Measurements from ENCODE around the gene LIN52.
"Not testable (repeated sequence)": the region's sequence is repeated elsewhere in the genome, so short reads cannot be mapped to it uniquely, and the experiment has no call there.

LIN52 gene

DNA sequence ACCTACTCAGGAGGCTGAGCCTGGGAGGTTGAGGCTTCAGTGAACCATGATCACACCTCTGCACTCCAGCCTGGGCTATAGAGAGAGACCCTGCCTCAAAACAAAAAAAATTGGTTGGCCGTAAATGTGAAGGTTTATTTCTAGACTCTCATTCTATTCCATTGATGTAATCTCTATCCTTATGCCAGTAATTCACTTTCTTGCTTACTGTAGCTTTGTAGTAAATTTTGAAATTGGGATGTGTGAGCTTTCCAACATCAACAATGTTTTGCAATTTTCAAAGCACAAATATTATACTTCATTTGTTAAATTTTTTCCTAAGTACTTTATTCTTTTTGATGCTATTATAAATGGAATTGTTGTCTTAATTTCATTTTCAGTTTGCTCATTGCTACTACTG lies 24.6 kb downstream of the LIN52 start:
- DNase-seq (ENCODE audit: low read depth in 2 of 2), result no peak

DNA sequence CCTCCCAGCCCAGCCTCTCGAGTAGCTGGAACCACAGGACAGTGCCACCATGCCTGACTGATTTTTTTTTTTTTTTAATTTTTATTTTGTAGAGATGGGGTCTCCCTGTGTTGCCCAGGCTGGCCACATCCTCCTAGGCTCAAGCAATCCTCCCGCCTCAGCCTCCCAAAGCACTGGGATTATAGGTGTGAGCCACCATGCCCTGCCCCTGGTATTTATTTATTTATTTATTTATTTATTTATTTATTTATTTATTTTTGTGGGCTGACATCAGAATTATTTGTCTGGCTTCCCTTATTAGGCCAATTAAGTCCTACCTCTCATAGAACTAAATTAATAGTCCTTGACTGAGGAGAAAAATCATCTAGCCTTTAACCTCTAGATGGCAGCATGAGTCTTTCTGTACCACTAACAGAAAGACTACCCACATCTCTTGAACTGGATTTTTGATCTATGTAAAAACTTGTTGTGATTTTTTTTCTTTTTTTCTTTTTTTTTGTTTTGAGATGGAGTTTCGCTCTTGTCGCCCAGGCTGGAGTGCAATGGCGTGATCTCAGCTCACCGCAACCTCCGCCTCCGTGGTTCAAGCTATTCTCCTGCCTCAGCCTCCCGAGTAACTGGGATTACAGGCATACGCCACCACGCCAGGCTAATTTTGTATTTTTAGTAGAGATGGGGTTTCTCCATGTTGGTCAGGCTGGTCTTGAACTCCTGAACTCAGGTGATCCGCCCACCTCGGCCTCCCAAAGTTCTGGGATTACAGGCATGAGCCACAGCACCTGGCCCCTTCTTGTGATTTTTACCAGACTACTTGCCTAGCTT lies 26.9 kb downstream of the LIN52 start:
- not testable (repeated sequence) for DNase-seq (ENCODE audit: low read depth in 2 of 2)

DNA sequence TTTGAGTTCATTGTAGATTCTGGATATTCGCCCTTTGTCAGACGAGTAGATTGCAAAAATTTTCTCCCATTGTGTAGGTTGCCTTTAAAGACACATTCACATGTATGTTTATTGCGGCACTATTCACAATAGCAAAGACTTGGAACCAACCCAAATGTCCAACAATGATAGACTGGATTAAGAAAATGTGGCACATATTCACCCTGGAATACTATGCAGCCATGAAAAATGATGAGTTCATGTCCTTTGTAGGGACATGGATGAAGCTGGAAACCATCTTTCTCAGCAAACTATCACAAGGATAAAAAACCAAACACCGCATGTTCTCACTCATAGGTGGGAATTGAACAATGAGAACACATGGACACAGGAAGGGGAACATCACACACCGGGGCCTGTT lies 40.7 kb downstream of the LIN52 start:
- not testable (repeated sequence) for DNase-seq (ENCODE audit: low read depth in 2 of 2)

DNA sequence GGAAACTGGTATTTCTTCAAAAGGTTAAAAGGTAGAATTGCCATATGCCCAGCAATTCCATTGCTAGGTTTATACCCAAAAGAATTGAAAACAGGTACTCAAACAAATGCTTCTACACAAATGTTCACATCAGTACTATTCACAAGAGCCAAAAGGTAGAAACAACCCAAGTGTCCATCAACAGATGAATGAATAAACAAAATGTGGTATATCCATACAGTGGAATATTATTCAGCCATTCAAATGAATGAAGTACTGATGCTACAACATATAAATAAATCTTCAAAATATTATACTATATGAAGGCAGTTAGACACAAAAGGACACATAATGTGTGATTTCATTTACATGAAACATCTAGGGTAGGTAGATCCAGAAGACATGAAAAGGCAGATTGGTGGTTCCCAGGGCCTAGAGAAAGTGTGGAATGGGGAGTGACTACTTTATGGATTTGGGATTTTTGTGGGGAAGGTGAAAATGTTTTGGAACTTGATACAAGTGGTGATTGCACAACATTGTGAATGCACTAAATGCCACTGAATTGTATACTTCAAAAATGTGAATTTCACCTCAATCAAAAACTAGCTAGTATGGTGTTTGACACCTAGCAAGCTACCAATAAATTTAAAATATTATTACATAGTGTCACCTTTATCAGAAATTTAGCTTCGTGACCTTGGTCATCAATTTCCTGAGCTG lies 41.7 kb downstream of the LIN52 start:
- DNase-seq (ENCODE audit: low read depth in 2 of 2), result no peak

DNA sequence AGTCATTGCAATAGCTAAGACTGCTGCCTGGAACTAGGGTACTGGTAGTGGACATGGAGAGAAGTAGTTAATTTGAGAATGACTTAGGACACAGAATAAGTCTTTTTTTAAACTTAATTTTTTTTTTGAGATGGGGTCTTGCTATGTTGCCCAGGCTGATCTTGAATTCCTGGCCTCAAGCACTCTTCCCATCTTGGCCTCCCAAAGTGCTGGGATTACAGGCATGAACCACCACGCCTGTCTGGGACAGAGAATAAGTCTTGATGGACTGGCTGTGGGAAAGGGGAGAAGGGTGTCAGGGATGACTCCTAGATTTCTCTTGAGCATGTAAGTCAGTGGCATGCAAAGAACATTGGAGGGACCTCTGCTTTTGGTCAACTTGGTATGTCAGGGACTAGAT lies 42.9 kb downstream of the LIN52 start:
- no peak for DNase-seq (ENCODE audit: low read depth in 2 of 2)

DNA sequence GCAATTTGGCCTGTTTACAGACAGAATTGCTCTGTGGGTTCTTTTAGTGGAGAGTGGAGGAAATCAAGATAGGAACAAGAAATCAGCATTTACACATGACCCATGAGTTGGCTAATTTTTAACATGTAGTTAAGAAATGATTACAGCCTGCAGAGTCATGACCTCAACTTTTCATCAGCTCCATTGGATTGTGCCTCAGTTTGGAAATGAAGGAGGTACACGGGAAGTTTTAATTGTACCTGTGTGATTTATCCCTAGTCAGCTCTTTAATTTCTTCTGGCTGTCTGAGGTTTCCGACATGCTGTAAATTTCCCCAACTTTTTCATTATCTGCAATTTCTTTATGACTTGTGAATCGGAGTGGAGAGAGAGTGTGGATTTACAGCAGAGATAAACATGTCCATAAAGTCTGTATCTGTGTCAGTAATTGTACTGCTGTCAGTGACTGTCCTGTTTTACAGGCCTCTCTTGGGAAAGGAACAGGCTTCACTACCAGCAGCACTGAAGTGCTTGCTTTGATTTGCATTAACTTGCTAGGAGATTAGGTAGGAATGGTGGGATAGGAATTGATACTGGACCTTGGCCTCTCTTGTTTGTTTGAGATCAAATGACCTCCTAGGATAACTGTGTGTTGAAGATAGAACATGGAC lies 49.2 kb downstream of the LIN52 start:
- no peak for DNase-seq (ENCODE audit: low read depth in 2 of 2)

DNA sequence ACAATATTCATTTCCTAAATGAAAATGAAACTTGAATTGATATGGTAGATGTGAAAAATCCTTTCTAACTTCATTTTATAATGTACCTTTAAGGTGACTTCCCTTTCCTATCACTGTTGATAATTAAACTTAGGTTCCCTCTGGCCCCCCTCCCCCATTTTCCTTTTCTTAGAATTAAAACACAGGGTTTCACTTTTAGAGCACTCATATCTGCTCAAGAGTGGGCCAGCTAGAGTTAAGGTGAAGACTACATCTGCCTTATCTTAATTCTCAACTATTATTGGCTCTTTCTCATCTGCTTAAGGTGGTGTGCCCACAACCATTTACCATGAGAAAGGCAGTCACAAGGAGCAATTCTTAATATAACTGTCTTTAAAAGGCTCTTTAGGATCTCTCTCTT lies 49.7 kb downstream of the LIN52 start:
- DNase-seq (ENCODE audit: low read depth in 2 of 2), result no peak

DNA sequence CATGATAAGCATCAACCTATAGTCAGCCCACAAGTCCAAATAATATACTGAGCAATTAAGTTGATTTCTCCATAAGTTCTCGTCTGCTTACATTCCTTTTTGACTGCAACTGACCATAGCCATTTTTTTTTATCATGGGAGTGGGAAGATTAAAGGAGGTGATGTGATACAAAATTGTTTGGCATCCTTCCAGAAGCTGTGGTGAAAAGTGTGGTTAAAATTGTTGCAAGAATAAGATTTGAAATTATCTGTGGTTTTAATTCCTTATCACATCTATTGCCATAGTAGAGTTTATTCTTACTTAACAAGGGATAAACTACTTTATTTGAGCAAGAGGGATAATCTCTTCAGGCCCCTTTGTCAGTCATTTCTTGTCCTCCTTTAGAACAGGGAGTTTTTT lies 50.7 kb downstream of the LIN52 start:
- no peak for DNase-seq (ENCODE audit: low read depth in 2 of 2)

DNA sequence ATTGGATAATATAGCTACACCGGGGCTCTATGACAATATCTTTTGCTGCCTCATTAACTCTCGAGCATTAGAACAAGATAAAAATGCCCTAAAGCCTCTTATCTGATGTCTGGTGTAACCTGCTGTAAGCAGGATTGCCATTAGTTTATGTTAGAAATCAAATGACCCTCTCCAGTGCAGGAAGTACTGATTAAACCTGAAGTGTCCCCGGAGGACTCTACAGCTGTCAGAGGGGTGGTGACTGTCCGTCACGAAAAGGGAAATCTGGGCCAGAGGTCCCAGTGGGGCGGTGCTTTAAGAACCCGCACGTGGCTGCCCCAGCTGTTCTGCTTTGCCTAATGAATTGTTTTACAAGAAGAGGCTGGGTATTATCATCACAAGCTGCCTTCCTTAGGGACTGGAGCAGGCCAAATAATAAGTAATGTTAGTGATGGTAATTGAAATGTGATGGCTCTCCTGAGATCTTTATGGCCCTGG lies 55.7 kb downstream of the LIN52 start:
- no peak for DNase-seq (ENCODE audit: low read depth in 2 of 2)

DNA sequence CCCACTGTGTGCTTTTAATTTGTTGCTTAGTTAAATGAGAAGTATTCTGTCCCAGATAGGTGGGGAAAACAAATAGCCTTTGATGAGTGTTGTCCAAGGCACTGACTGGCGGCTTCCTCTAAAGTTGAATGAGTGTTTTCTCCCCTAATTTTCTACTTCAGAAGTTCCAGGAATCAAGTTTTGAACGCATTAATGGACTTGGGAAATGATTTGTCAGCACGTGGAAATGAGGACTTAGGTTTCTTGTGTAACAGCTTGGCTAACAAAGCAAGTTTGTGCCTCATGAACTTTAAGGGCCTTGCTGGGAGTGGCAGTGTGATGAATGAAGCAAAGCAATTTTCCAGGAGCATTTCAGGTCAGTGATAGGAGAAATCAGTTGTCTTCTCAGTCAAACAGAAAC lies 56.9 kb downstream of the LIN52 start:
- DNase-seq (ENCODE audit: low read depth in 2 of 2), result no peak

DNA sequence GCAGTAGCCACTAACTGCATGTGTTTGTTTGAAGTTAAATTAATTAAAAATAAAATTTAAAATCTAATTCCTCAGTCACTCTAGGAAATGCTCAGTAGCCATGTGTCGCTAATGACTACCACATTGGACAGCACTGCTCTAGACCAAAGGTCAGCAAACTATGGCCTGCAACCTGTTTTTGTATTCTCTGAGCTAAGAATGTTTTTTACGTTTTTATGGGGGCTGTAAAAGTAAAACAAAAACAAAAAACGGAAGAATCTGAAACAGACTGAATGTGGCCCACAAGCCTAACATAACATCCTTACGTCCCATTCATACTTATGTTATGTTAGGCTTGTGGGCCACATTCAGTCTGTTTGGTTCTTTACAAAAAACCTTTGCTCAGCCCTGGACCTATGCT lies 57.8 kb downstream of the LIN52 start:
- DNase-seq (ENCODE audit: low read depth in 2 of 2), result no peak

DNA sequence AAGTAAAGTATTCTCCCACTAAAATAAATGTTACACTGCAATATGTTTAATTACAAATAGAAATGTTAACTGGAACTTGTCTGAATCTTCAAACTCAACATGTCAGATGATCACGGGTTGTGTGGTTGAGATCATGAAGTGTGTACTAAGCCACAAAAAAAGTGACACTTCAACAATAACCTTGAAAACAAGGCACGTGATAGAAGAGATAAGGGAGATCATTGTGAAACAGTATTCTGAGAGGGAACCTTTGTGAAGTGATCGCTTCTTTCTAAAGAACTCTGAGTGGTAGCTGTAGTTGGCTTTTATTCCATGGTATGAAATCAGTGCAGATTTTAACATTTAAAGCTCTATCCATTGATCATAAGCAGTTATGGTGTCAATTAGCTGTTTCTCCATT lies 60.0 kb downstream of the LIN52 start:
- no peak for DNase-seq (ENCODE audit: low read depth in 2 of 2)

DNA sequence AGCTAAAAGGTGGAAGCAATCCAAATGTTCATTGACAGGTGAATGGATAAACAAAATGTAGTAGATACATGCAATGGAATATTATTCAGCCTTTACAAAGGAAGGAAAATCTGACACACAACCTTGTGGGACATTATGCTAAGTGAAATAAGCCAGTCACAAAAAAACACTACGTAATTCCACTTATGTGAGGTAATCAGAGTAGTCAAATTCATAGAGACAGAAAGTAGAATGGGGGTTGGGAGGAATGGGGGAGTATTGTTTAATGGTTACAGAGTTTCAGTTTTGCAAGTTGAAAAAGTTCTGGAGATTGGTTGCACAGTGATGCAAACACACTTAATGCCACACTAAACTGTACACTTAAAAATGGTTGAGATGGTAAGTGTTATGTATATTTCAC lies 62.8 kb downstream of the LIN52 start:
- no peak for DNase-seq (ENCODE audit: low read depth in 2 of 2)

DNA sequence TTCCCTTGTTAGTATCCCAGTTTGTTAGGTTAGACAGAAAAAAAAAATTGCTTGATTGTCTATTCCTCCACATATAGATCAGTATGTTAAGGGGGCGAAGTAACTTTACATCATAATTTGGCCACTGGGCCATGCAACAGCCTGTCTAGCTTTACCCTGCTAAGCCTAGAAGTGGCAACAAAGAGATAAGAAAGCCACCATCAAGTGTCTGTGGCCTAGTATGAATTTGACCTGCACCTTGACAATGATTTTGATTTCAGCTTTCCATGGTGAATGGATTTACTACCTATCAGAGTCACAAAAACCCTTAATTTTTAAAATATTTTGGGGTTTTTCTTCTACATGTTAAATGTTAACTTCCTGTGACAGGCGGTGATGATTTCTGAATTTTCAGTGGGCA lies 63.9 kb downstream of the LIN52 start:
- no peak for DNase-seq (ENCODE audit: low read depth in 2 of 2)

DNA sequence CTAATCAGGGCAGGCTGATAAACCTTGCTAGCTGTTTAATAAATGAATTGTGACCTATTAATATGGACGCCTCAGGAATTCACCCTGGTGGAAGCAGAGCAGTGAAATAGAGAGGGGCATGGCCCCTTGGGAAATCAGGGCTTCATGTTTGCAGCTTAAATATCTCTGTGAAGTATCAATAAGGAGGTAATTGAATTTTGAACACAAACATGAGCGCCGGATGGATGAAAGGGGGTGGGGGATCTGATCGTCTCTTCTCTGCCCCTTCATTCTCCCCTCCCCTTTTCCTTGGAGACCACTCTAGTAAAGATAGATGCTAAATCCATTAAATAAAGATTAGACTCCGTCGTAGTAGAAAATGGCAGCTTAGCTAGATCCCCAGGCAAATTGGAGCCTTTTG lies 70.5 kb downstream of the LIN52 start:
- DNase-seq (ENCODE audit: low read depth in 2 of 2), result no peak

DNA sequence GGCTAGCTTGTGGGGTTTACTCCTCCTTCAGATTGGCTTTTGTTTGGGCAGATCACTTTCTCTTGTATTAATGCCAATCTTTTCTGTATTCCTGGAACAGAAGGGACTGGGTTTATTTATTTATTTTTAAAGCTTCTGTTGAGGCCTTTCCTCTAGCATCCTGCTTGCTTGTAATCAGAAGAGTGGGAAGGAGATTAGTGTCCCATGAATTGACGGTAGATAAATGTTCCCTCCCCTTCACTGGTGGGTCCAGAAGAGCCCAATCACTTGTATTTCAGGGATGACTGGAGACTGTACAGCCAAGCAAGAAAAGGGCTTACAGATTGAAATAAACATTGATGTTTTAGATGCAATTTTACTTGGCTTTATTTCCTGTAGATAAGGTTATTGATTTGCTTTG lies 71.0 kb downstream of the LIN52 start:
- DNase-seq (ENCODE audit: low read depth in 2 of 2), result no peak

DNA sequence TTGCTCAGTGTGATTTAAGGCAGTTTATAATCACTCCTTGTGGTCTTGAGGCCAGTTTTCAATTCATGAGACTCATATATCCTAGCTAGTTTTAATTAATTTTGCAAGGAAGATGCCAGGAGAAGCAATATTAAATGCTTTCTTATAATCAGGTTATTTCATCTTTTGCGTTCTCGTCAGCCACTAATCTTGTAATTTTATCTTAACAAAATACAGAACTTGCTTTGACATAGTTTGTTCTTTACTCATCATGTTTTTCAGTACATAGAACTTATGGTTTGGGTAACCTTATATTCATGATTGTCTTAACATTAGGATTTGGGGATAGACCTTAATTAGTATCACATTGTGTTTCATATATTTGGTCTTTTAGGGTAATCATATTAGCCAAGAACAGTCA lies 76.0 kb downstream of the LIN52 start:
- DNase-seq (ENCODE audit: low read depth in 2 of 2), result no peak

DNA sequence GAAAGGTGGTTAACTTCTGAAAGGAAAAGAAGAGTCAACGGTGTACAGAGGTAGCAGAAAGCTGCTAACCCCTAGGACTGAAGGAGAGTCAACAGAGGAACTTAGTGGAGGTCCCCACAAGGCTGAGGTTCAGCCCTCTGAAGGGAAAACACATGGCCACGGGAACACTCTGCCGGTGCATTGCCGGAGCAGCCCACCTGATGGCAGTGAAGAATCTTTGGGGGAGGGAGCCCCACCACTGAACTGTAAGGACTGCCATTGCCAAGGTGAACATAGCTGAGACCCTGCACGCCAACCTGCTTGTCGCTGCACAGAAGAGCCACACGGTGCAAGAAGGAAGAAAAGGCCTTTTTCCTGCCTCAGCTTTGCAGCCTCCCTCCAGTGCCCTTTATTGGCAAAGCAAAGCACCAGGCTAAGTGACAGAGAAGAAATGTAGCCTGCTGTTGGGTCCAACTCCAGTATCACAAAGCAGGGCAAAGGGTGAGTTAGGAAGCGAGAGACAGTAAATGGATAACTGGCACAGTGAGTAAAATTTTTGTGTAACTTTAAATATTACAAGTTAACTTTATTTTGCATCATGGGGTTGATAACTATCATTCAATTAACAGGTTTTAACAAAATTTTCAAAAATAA lies 76.9 kb downstream of the LIN52 start:
- DNase-seq (ENCODE audit: low read depth in 2 of 2), result no peak

DNA sequence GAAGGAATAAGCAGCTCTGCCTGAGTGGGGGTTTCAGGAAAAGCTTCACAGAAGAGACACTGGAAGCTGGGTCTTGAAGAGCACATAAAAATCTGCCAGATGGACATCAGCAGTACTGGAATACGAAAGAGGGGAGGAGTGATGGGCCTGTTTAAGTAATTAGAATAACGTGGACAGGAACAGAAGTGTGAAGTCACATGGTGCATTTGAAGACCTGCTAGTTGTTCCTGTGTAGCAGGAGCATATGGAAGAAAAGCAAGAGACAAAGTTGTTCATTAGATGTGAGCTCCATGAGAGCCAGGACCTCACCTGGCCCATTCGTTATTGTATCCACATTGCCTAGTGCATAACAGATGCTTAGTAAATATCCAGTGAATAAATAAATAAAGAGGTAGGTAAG lies 85.2 kb downstream of the LIN52 start:
- no peak for DNase-seq (ENCODE audit: low read depth in 2 of 2)

DNA sequence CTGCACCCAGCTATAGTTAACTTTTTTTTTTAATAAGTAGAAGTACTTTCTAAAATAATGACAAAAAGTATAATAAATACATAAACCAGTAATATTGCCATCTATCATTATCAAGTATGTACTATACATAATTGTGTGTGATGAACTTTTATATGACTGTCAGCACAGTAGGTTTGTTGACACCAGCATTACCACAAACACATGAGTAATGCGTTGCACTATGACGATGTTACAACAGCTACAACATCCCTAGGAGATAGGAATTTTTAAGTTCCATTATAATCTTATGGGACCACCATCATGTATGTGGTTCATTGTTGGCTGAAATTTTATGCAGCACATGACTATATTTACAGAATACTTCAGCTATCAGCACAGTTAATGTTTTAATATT lies 91.6 kb downstream of the LIN52 start:
- DNase-seq (ENCODE audit: low read depth in 2 of 2), result no peak

DNA sequence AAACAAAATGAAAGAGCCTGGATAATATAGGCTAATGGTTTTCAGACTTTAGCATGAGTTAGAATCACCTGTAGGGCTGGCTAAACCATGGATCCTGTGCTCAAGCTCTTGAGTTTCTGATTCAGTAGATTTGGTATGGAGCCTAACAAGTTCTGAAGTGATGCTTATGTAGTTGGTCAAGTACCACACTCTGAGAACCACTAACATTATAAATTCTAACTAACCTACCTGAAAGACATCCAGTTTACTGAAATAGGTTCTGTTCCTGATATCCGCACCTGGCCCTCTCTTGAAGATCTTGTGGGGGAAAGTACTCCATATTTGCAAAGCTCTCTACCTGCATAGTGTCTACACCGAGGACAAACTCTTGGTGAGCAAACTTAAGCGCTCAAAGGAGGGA lies 95.1 kb downstream of the LIN52 start:
- DNase-seq (ENCODE audit: low read depth in 2 of 2), result no peak

DNA sequence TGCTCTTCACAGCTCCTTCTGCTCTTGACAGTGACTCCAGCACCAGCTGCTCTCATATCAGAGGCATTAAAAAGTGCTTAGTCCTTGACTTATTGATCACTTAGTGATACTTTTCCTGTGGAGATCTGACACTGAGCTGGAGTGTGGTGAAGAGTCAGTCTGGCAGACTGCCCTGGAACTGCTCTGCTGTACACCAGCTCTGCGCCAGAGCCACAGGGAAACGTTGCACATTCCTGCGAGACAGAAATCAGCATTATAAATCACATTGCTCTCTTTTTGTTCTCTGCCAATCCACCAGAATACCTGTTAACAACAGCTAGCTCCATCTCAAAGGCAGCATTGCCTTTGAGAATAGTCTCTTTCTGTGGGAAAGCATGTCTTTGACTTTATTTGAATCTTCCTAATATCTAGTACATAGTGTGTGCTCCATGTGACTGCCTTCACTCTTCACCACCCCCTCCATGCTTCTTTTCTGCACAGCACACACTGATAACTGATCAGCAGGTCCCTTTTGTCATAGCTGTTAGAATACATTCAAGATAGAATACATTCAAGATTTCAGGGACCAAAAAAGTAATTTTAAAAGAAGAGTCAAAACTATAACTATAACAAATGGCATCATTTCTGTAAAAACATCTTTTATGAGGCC lies 106.3 kb downstream of the LIN52 start:
- DNase-seq (ENCODE audit: low read depth in 2 of 2), result no peak
